KBM-7 (cell line): Measurements from ENCODE around the gene PVALEF.

Source experiments
- DNase-seq: peaks from one replicate; pipeline ENCODE4 v3.0.0-alpha.2; 2015
- in situ Hi-C: fragments of 300-500 bp; cut with MboI; formaldehyde crosslinking; loops from 2 replicates; pipeline ENCODE4 v1.14.3; 2020; ENCODE audit warnings: low sequenced_read_pairs, low pct_unique_long_range_greater_than_20kb, mixed read lengths

PVALEF gene

GRCh38 chr17:81165246-81166032 is at the start of gene PVALEF:
TSS of gene PVALEF (plus strand) at chr17:81165507. CDS start at chr17:81181227, 15,720 bp downstream.
- in situ Hi-C loops, result no loop called here
- peak; percentile 25 for DNase-seq

DNA sequence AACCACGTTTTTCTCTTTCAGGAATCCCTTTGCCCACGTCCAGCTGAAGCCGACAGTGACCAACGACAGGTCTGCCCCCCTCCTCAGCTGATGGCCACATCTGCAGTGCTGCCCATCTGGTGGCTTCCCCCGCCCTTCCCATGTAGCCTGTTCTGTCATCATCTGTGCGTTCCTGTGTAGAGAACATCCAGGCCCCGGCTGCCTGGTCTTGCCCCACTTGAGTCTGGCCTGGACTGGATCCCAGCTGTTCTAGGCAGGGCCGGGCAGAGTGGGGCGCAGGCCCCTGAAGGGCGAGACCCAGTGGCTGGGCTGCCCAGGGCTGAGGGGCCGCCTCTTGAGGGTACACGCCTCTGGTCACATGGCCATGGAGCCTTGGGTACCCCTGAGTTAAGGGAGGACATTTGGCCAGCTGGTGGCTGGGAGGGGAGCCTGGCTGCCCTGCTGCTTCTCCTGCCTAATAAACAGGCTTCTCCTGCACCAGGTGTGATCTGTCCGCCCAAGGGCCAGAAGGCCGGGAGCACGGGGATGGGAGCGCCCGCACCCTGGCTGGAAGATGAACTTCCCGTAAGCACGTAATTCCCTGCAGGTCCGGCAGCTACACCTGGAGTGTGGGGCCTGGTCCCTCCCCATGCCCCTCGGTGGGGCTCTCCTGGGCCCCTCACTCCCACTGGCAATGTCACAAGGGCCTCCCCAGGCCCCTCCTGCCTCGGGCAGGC is 49.4 kb upstream of the PVALEF start:
- no peak for DNase-seq
- in situ Hi-C loops, result no loop called here

- DNase-seq, result no peak
- in situ Hi-C loops, result no loop called here
These were observed 48.6 kb upstream of the PVALEF start for GRCh38 chr17:81116704-81117103.

DNA sequence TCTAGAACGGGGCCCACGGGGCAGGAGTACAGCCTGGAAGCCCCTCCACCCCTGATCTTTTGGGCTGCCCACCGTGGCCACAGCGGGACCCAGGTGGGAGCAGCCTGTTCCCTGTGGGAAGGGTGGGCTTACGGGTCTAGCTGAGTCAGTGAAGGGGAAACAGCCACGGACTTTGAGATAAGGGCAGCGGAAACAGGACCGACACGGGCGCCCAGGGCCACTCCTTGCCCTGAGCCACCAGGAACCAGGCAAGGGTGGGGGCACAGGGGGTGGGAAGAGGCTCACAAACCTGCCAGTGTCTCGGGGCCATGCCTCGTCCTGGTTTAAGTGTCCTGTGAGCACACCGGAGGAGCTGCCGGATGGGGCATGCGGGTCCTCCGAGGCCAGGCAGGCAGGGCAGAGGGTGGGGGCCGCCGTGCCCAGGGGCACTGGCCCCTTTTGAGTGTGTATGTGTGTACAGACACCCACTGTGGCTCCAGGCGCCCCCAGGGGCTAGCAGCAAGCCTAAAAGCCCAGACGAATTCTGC is 47.6 kb upstream of the PVALEF start:
- in situ Hi-C loops, result no loop called here
- DNase-seq, result no peak

GRCh38 chr17:81118308-81119221 is 46.7 kb upstream of the PVALEF start:
- DNase-seq, result no peak
- in situ Hi-C loops, result no loop called here

GRCh38 chr17:81119223-81120148 is 45.8 kb upstream of the PVALEF start:
- in situ Hi-C loops, result no loop called here
- peak; percentile 34 for DNase-seq

DNA sequence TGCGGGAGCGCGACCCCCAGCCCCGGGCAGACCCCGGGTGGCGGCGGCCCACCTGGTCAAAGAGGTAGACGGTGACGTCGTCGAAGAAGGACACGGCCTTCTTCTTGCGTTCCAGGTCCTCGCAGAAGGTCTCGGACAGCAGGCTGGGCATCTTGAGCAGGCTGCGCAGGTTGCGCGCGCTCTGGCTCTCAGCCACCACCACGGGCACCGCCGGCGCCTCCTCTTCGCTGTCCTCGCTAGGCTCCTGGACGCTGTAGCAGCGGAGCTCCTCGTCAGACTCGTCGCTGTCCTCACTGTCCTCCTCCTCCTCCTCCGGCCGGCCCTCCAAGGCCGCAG is 45.2 kb upstream of the PVALEF start:
- no peak for DNase-seq
- in situ Hi-C loops, result no loop called here

DNA sequence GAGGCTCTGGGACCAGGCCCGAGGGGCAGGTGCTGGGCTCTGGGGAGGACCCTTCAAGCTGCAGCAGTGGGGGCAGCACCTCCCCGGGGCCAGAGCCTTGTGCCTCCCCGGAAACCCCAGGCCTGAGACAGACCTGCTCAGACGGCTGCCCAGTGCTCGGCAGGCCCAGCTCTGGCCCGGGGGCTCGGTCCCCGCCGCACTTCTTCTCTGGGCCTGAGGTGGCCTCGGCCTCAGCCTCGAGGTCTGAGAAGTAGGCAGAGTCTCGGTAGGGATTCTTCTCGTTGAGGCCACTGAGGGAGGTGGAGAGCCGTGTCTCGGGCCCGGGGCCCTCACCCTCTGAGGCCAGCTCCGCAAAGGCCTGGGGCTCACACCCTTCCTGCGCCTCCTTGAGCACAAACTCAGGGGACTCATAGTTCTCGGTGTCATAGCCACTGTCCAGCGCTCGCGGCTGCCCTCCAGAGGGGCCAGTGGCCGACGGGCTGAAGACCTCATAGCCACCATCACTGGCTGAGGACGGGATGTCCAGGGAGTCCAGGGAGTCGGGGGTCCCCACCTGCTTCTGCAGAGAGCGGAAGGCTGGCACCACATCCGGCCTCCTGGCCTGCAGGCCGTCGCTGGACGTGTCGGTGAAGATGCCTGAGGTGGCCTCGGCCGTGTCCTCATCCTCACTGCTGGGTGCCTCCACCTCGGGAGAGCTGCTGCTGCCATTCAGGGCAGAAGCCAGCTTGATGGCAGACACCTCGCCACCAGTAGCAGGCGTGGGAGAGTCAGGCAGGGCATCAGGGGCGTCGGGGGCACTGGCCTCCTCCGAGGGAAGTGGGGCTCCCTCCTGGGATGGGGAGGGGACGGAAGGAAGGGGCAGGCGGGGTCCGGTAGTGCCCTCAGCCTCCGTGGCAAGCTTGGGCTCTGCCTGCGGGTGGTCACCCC is 44.3 kb upstream of the PVALEF start:
- in situ Hi-C loops, result no loop called here
- DNase-seq, result no peak

GRCh38 chr17:81121841-81122733 is 43.2 kb upstream of the PVALEF start:
- in situ Hi-C loops, result no loop called here
- no peak for DNase-seq

GRCh38 chr17:81123052-81124048 is 42.0 kb upstream of the PVALEF start:
- no peak for DNase-seq
- in situ Hi-C loops, result no loop called here

DNA sequence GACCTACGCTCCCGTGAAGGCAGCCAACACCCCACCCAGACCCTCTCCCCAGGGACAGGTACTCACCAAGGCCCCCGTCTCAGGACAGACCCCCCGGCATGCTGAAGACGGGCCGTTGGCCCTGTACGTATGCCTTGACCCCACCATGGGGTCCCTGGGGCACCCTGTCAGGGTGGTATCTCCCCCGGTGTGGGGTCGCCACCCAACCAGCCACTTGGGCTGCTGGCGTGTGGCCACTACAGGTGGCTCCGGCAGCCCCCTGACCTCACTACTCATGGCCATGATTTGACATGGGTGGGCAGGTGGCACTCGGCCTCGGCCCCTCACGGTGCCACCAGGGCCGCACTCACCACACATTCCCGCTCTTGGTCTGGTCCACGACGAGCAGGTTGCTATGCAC is 40.9 kb upstream of the PVALEF start:
- no peak for DNase-seq
- in situ Hi-C loops, result no loop called here

DNA sequence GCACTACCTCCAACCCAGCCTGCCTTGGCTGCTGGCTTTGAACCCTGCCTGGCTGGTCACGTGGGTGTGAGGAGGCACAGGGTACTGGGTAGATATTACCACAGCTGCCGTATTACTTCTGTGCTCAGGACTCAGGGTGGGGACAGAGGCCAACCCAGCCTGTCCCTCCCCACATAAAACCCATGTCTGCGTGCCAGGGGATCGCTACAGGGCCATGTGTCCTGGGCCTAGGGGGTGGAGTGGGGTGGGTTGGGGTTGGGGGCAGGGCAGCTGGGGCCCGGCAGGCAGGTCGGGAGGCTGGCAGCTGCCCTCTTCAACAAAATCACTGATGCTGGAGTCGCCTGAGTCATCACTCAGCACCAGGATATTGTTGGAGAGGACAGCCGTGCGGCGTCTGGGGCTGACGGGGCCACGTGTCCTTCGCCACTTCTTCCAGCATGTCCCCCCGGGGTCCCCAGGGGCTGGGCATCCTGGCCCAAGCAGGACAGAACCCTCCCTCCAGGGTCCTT is 39.7 kb upstream of the PVALEF start:
- DNase-seq, result no peak
- in situ Hi-C loops, result no loop called here

GRCh38 chr17:81126281-81127132 is 38.8 kb upstream of the PVALEF start:
- in situ Hi-C loops, result no loop called here
- no peak for DNase-seq

DNA sequence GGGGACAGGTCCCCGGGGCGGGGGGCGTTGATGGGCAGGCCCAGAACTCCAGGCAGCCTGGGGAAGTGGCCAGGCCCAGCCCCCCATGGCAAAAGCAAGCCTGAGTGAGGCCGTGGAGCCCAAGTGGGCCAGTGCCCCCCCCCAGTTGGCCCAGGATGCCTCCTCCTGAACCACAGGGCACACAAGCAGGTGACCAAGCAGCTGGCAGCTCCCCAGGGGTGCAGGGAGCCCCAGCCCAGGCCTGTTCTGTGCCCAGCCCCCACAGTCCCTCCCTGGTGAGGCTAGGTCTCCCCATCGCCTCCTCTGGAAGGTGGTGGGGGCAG is 38.2 kb upstream of the PVALEF start:
- DNase-seq, result no peak
- in situ Hi-C loops, result no loop called here
